ENCODE data around the gene ATP5PO. TPM values are rescaled to one million over a fixed set of nuclear protein-coding genes. Genes with fewer than 3 reads are reported as not detected.

ATP5PO gene
- 360 and 436 TPM in 2 replicates for total RNA-seq (2014; rRNA removed; shearing (Covaris generic))

GRCh38 chr21:33915368-33916199 is at the start of gene ATP5PO:
TSS of gene ATP5PO (minus strand) at chr21:33915804. CDS start at chr21:33915763, 41 bp downstream.
- peak; percentile 99 for DNase-seq (ENCODE audit: low read depth)

- no peak for DNase-seq (ENCODE audit: low read depth)
Observed at GRCh38 chr21:33964706-33965325, 49.2 kb upstream of the ATP5PO start.

- DNase-seq (ENCODE audit: low read depth) = no peak
Observed at GRCh38 chr21:33963848-33964555, 48.4 kb upstream of the ATP5PO start.

GRCh38 chr21:33962290-33962689 is 46.7 kb upstream of the ATP5PO start:
- no peak for DNase-seq (ENCODE audit: low read depth)

- no peak for DNase-seq (ENCODE audit: low read depth)
Observed at GRCh38 chr21:33961061-33961460, 45.5 kb upstream of the ATP5PO start.

GRCh38 chr21:33959680-33960079 is 44.1 kb upstream of the ATP5PO start:
- DNase-seq (ENCODE audit: low read depth) = no peak

GRCh38 chr21:33954395-33954794 is 38.8 kb upstream of the ATP5PO start:
- no peak for DNase-seq (ENCODE audit: low read depth)

- DNase-seq (ENCODE audit: low read depth) = no peak
Observed at GRCh38 chr21:33951276-33952178, 35.9 kb upstream of the ATP5PO start.

GRCh38 chr21:33950431-33951079 is 35.0 kb upstream of the ATP5PO start:
- DNase-seq (ENCODE audit: low read depth) = no peak

GRCh38 chr21:33949516-33950430 is 34.2 kb upstream of the ATP5PO start:
- no peak for DNase-seq (ENCODE audit: low read depth)

- no peak for DNase-seq (ENCODE audit: low read depth)
Observed at GRCh38 chr21:33948951-33949444, 33.4 kb upstream of the ATP5PO start.

GRCh38 chr21:33948096-33948950 is 32.7 kb upstream of the ATP5PO start:
- DNase-seq (ENCODE audit: low read depth) = peak; percentile 78

GRCh38 chr21:33947451-33948095 is 32.0 kb upstream of the ATP5PO start:
- DNase-seq (ENCODE audit: low read depth) = peak; percentile 99

- no peak for DNase-seq (ENCODE audit: low read depth)
Observed at GRCh38 chr21:33945652-33946270, 30.2 kb upstream of the ATP5PO start.

- no peak for DNase-seq (ENCODE audit: low read depth)
Observed at GRCh38 chr21:33944185-33944763, 28.7 kb upstream of the ATP5PO start.

- DNase-seq (ENCODE audit: low read depth) = no peak
Observed at GRCh38 chr21:33943293-33943692, 27.7 kb upstream of the ATP5PO start.

GRCh38 chr21:33942426-33942825 is 26.8 kb upstream of the ATP5PO start:
- DNase-seq (ENCODE audit: low read depth) = no peak

All from Daoy (cell line).